Caki2 (cell line): ENCODE data around the gene FCN2. TPM values are rescaled to one million over a fixed set of nuclear protein-coding genes. Genes with fewer than 3 reads are reported as not detected.

Source experiments
- DNase-seq: peaks from one replicate; pipeline ENCODE4 v3.0.0-alpha.2; 2015; ENCODE audit warnings: low read depth
- in situ Hi-C: cut with HindIII; loops from 2 replicates; pipeline ENCODE4 v1.10.0; 2016; ENCODE audit warnings: low sequenced_read_pairs, low pct_unique_long_range_greater_than_20kb, mixed read lengths
- total RNA-seq: library from RNA; depleted of rRNA; stranded (reverse); fragments of >200 nt; shearing (Covaris generic); gene quantifications from 2 replicates; pipeline ENCODE4 v1.2.3, GENCODE V29; 2014; ENCODE audit warnings: low replicate concordance; rRNA removed

Gene FCN2
- total RNA-seq, 1 experiment from 2014 or later: not detected

- no peak for DNase-seq
- in situ Hi-C loops: no loop called here
Measured at GRCh38 chr9:134935056-134935640, 54.5 kb downstream of the FCN2 start.

GRCh38 chr9:134935701-134936345 lies 55.2 kb downstream of the FCN2 start:
- in situ Hi-C loops: no loop called here
- DNase-seq: no peak

GRCh38 chr9:134936346-134937163 lies 55.9 kb downstream of the FCN2 start:
- in situ Hi-C loops: no loop called here

More at GRCh38 chr9:134936346-134937163, 55.9 kb downstream of the FCN2 start:
- no peak for DNase-seq

Other genes with a start within 250 kb of the FCN2 start
- 21.3 and 30.8 TPM in 2 replicates for gene COL5A1, start 239.0 kb upstream of the FCN2 start, total RNA-seq
- gene FCN1, start 37.1 kb downstream of the FCN2 start, total RNA-seq: not detected in 2 replicates
- gene OLFM1, start 206.9 kb downstream of the FCN2 start, total RNA-seq: 2.6 and 3.7 TPM in 2 replicates